Measurements from ENCODE around the gene GNB1L. TPM values are rescaled to one million over a fixed set of nuclear protein-coding genes. Genes with fewer than 3 reads are reported as not detected.

The GNB1L gene
- total RNA-seq, 1 experiment from 2014 or later, result 18.0 TPM

- peaks cover 90% of the 10 kb centered on the region for H3K27me3 Mint-ChIP-seq (ENCODE audit: low read depth)
- TF ChIP-seq NFATC4 (CRISPR knock-in tag; IDR thresholded peaks at IDR 0.05), result no peak
- TF ChIP-seq JUN (CRISPR knock-in tag; IDR thresholded peaks at IDR 0.05), result no peak
- no peak for TF ChIP-seq NR1H2 (CRISPR knock-in tag; IDR thresholded peaks at IDR 0.05)
- TF ChIP-seq AR (CRISPR knock-in tag; IDR thresholded peaks at IDR 0.05), result no peak
- no peak for TF ChIP-seq ZNF396 (CRISPR knock-in tag; IDR thresholded peaks at IDR 0.05; ENCODE audit: borderline replicate concordance)
- H3K9me3 Mint-ChIP-seq, result no peaks in the 10 kb centered on the region
- H3K36me3 Mint-ChIP-seq, result no peaks in the 10 kb centered on the region
- peak; percentile 53 for DNase-seq (ENCODE audit: low spot score)
- POLR2A ChIA-PET, result no interaction called here
- CTCF ChIA-PET, result interaction anchor here (1.0 to 7.5 kb wide), 11 partner anchors 7 to 155 kb away, joined by 3 to 110 read pairs (median 14); partner anchors contain the start of gene GP1BB
- 0 out of 2 replicates have a peak, but pooled peaks have one; percentile 2 for ATAC-seq
- H3K4me3 Mint-ChIP-seq, result peak overlapping the region; percentile 56
- H3K27ac Mint-ChIP-seq, result no peak overlapping the region; the same call in 1 of the 2 replicates
- peaks cover 29% of the 10 kb centered on the region for H3K4me1 Mint-ChIP-seq
Observed at GRCh38 chr22:19757140-19757984, 97.3 kb downstream of the GNB1L start.

- no peaks in the 10 kb centered on the region for H3K36me3 Mint-ChIP-seq
- ATAC-seq (peak; percentile 5), DNase-seq (ENCODE audit: low spot score) (peak; percentile 70)
- H3K27ac Mint-ChIP-seq, result no peak overlapping the region
- H3K4me3 Mint-ChIP-seq, result peak overlapping the region; percentile 29; the same call in 1 of the 2 replicates
- peaks cover 89% of the 10 kb centered on the region for H3K27me3 Mint-ChIP-seq (ENCODE audit: low read depth)
- CTCF ChIA-PET, result interaction anchor here (0.6 to 7.5 kb wide), 18 partner anchors 8 to 197 kb away, joined by 3 to 110 read pairs (median 4); partner anchors contain the start of gene GP1BB
- no peaks in the 10 kb centered on the region for H3K9me3 Mint-ChIP-seq
- TF ChIP-seq PREB (CRISPR knock-in tag; IDR thresholded peaks at IDR 0.05; ENCODE audit: borderline replicate concordance), result no peak
- no peak for TF ChIP-seq JAZF1 (CRISPR knock-in tag; IDR thresholded peaks at IDR 0.05)
- no peak for TF ChIP-seq PRDM15 (CRISPR knock-in tag; IDR thresholded peaks at IDR 0.05)
- TF ChIP-seq ZNF219 (CRISPR knock-in tag; IDR thresholded peaks at IDR 0.05; ENCODE audit: borderline replicate concordance), result no peak
- TF ChIP-seq SMAD3 (CRISPR knock-in tag; IDR thresholded peaks at IDR 0.05; ENCODE audit: borderline replicate concordance), result no peak
- TF ChIP-seq E2F4 (CRISPR knock-in tag; IDR thresholded peaks at IDR 0.05; ENCODE audit: borderline replicate concordance, low read depth), result no peak
- TF ChIP-seq ZNF416 (CRISPR knock-in tag; IDR thresholded peaks at IDR 0.05), result no peak
- TF ChIP-seq FOXP1 (CRISPR knock-in tag; IDR thresholded peaks at IDR 0.05; ENCODE audit: borderline replicate concordance), result 0 out of 2 replicates have a peak, but pooled peaks have one; percentile 2
- no peak for TF ChIP-seq ZBTB21 (CRISPR knock-in tag; IDR thresholded peaks at IDR 0.05; ENCODE audit: borderline replicate concordance)
- no peak for TF ChIP-seq GRHL2 (CRISPR knock-in tag; IDR thresholded peaks at IDR 0.05; ENCODE audit: insufficient replicate concordance, severe bottlenecking)
- TF ChIP-seq FOXP4 (CRISPR knock-in tag; IDR thresholded peaks at IDR 0.05), result no peak
- 0 out of 2 replicates have a peak, but pooled peaks have one; percentile 17 for TF ChIP-seq CTCF (IDR thresholded peaks at IDR 0.05)
- no peak for TF ChIP-seq SP1 (CRISPR knock-in tag; conservative IDR thresholded peaks at IDR 0.05)
- H3K4me1 Mint-ChIP-seq, result peaks cover 24% of the 10 kb centered on the region
- POLR2A ChIA-PET, result no interaction called here
Observed at GRCh38 chr22:19756288-19757128, 98.2 kb downstream of the GNB1L start.

Data from WTC11 (cell line).